GM19468 (cell line): Measurements from ENCODE around the gene LUM.

ENCODE experiments used
- ATAC-seq: cut with Tn5 transposase; IDR thresholded peaks from one replicate; pipeline ENCODE4 v1.9.1; 2021; ENCODE audit warnings: mild to moderate bottlenecking, moderate library complexity, moderate number of reproducible peaks; ENCODE audit not compliant: unreplicated experiment; ENCODE audit errors: extremely low read depth

Gene LUM

GRCh38 chr12:91111366-91112325 lies at the start of gene LUM:
TSS of gene LUM (minus strand) at chr12:91111494. CDS start at chr12:91108979, 2,515 bp downstream.
- no peak for ATAC-seq

GRCh38 chr12:91161009-91161408 lies 49.7 kb upstream of the LUM start:
- no peak for ATAC-seq

GRCh38 chr12:91155990-91156389 lies 44.7 kb upstream of the LUM start:
- ATAC-seq: no peak

GRCh38 chr12:91154131-91154530 lies 42.8 kb upstream of the LUM start:
- no peak for ATAC-seq

- ATAC-seq: no peak
These were observed 32.8 kb upstream of the LUM start for GRCh38 chr12:91144053-91144452.

GRCh38 chr12:91143206-91143605 lies 31.9 kb upstream of the LUM start:
- ATAC-seq: no peak

- ATAC-seq: no peak
These were observed 30.9 kb upstream of the LUM start for GRCh38 chr12:91142221-91142631.

- ATAC-seq: no peak
These were observed 29.0 kb upstream of the LUM start for GRCh38 chr12:91140026-91140931.

GRCh38 chr12:91139286-91139685 lies 28.0 kb upstream of the LUM start:
- ATAC-seq: no peak

- ATAC-seq: no peak
These were observed 27.1 kb upstream of the LUM start for GRCh38 chr12:91138337-91138920.

GRCh38 chr12:91133871-91134270 lies 22.6 kb upstream of the LUM start:
- ATAC-seq: no peak

- ATAC-seq: no peak
These were observed 18.5 kb upstream of the LUM start for GRCh38 chr12:91129662-91130362.

GRCh38 chr12:91127751-91128150 lies 16.5 kb upstream of the LUM start:
- no peak for ATAC-seq

- ATAC-seq: no peak
These were observed 16.0 kb upstream of the LUM start for GRCh38 chr12:91127306-91127705.

- no peak for ATAC-seq
These were observed 15.2 kb upstream of the LUM start for GRCh38 chr12:91126516-91126915.

- no peak for ATAC-seq
These were observed 12.1 kb upstream of the LUM start for GRCh38 chr12:91123236-91123916.

GRCh38 chr12:91120781-91121180 lies 9.5 kb upstream of the LUM start:
- ATAC-seq: no peak

- no peak for ATAC-seq
These were observed 7.8 kb upstream of the LUM start for GRCh38 chr12:91119089-91119488.

- ATAC-seq: no peak
These were observed 2.3 kb upstream of the LUM start for GRCh38 chr12:91113621-91114020.
